Inflammatory macrophage treated with lipopolysaccharide for 4 hours (primary cell): ENCODE measurements around the gene TEKT1.
A peak's percentile ranks its signal among the peaks of the same experiment; 100 is the strongest.
"Not testable (repeated sequence)": the region's sequence is repeated elsewhere in the genome, so short reads cannot be mapped to it uniquely, and the experiment has no call there.

Experiments
- DNase-seq: peaks from one replicate; pipeline ENCODE4 v3.0.0-alpha.2; 2020

The TEKT1 gene

DNA sequence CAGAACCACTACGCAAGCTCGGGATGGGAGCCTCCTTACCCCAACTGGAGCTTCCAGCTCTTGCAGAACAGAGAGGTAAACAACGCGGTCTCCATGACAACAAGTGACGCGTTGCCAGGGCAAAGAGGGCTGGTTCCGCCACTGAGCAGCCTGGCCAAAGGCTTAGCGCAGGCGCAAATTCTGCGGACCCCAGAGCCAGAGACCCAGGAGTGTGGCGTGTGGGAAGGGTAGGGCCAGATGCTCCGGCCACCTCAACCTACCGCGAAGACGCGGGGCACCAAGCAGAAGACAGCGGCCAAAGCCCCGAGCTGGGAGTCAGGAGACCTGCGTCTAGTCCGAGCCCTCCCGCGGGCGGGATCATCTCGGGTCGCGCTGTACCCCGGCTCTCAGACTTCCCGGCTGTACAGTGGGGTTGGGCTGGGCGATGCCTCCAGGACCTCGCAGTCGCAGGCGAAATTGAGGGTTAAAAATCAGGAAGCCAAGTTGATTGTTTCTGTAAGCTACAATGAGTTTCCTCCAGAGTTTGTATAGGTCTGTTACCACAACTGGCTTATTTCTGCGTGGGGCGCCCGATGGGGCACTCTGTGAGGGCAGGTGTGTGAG lies at the start of gene TEKT1:
Gene TEKT1, minus strand, starts transcription at position 69 of the 603 bp plus-strand sequence. CDS start 1,353 bp downstream, outside the sequence.
- peak; percentile 81 for DNase-seq

DNA sequence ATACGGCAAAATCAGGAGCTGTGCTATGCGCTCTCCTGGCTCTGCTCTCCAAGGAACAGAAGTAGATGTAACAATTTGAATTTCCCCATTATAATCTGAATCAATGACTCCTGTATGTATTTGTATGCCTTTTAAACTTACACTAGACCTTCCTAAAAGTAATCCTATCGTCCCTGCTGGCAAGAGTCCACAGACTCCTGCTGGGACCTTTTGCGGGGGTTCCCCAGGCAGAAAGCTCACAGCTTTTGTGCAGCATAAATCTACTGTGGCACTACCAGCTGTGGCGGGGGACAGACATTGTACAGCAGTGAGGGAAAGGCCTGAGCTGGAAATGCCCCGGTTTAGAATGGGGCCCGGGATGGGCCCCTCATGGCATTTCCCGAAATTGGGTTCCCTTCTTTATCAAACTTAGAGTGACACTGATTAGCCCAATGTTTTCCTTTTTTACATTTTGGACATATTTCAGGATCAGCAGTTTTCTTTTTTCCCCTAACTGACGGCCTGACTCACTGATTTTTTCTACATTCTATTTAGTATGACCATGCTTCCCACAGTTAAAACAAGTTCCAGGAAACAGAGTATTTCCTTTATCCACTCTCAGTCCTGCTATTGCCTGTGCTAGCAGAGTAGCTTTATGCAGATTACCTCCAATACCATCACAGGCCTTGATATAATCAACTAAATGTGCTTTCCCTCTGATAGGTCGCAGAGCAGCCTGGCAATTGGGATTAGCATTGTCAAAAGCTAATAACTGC lies 47.9 kb upstream of the TEKT1 start:
- not testable (repeated sequence) for DNase-seq

DNA sequence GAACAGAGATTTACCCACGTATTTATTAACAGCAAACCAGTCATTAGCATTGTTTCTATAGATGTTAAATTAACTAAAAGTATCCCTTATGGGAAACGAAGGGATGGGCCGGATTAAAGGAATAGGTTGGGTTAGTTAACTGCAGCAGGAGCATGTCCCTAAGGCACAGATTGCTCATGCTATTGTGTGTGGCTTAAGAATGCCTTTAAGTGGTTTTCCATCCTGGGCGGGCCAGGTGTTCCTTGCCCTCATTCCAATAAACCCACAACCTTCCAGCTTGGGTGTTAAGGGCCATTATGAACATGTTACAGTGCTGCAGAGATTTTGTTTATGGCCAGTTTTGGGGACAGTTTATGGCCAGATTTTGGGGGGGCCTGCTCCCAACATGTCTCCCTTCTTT lies 43.7 kb upstream of the TEKT1 start:
- not testable (repeated sequence) for DNase-seq

DNA sequence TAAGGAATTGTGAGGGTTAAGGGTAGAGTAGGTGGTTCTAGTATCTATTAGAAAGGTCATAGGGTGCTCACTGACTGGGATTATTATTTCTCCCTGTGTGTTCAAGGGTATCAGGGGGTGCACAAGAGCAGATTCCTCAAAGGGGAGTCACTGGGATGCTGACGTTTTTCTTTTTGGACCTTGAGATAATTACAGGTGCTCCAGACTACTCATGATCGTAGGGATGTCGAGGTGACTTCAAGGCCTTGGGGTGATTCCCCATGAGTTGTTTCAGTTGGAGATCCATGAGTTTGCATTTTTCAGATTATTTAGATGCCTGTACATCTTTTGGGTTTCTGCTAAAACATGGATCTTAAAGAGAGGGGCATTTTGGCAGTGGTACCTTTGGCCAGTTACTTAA lies 41.4 kb upstream of the TEKT1 start:
- no peak for DNase-seq

DNA sequence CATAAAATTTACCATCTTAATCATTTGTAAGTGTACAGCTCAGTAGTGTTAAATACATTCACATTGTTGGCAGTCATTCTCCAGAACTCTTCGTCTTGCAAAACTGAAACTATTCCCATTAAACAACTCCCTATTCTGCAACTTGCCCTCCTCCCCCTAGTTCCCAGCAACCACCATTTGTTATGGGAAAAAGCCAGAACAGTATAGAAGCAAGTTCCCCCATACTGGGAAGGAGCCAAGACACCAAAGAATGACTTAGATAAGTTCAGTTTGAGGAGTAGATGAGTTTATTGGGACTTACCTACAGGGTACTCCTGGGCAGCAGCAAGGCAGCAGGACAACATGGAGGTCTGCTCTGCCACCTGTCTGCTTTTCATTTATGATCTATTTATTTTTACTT lies 39.3 kb upstream of the TEKT1 start:
- DNase-seq: no peak

DNA sequence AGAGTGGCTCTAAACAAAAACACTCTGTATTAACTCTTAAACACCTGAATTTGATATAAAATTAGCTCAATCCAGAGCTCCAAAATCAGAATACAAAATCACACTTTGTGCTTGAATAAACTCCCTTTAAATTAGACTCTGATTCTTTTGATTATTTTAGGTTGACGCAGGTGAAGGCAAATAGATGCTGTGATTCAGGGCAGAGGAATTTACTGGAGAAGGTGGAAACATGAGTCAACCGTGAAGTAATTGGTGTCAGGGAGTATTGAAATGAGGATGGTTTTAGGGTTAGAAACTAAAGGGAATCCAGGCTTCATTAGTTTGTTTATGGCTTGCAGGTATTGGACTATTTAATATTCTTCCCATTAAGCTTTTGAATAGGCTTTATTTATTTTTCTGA lies 37.1 kb upstream of the TEKT1 start:
- no peak for DNase-seq

DNA sequence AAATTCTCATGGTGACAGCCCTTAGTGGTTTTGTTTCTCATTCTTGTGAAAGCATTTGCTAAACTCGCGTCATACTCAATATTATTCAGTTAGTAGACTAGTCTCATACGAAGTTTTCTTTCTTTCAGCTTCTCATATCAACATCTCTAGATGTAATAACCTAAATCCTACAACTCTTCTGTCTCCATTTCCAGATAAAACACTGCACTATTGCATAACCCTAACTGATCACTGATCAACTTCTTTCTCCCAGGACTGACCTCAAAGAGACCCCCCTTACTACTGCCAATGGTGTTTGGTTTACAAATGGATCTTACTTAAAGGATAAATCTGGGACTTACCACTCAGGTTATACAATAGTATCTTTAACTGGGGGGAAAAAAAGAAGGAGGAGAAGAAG lies 36.3 kb upstream of the TEKT1 start:
- DNase-seq: no peak

DNA sequence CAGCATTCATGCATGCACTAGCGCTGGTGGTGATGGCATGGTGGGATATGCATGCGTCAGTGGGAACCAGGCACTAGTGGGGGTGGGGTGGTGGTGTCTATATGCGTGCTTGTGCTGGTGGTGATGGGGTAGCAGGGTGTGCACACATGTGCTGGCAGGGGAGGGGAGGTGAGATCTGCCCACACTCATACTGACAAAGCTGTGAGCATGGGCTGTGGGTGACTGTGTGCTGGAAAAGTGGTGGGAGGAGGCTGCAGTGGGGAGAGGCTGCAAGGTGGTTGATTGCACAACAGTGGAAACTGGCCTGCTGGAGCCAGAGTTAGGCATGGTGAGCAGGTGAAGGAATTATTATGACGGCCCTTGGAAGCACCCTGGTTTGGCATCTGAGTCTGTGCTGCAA lies 31.3 kb upstream of the TEKT1 start:
- DNase-seq: no peak

DNA sequence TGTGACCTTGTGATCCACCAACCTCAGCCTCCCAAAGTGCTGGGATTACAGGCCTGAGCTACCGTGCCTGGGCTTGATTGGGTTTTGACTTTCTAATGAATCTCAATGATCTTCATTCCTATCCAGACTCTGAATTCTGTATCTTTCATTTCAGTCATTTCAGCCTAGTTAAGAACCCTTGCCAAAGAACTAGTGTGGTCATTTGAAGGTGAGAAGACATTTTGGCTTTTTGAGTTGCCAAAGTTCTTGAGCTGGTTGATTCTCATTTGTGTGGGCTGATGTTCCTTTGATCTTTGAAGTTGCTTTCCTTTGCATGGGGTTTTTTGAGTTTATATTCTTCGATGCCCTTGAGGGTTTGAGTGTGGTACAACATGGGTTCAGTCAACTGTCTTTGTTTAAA lies 30.6 kb upstream of the TEKT1 start:
- DNase-seq: no peak

DNA sequence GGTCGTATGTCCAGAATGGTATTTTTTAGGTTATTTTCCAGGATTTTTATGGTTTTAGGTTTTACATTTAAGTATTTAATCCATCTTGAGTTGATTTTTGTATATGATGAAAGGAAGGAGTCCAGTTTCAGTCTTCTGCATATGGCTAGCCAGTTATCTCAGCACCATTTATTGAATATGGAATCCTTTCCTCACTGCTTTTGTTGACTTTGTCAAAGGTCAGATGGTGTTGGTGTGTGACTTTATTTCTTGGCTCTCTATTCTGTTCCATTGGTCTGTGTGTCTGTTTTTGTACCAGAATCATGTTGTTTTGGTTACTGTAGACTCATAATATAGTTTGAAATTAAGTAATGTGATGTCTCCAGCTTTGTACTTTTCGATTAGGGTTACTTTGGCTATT lies 26.4 kb upstream of the TEKT1 start:
- DNase-seq: no peak

DNA sequence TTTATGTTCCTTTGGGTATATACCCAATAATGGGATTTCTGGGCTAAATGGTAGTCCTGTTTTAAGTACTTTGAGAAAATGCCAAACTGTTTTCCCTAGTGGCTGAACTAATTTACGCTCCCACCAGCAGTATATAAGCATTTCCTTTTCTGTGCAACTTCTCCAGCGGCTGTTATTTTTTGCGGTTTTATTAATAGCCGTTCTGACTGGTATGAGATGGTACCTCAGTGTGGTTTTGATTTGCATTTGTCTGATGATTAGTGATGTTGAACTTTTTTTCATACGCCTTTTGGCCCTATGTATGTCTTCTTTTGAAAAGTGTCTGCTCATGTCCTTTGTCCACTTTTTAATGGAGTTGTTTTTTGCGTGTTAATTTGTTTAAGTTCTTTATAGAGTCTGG lies 25.8 kb upstream of the TEKT1 start:
- no peak for DNase-seq

DNA sequence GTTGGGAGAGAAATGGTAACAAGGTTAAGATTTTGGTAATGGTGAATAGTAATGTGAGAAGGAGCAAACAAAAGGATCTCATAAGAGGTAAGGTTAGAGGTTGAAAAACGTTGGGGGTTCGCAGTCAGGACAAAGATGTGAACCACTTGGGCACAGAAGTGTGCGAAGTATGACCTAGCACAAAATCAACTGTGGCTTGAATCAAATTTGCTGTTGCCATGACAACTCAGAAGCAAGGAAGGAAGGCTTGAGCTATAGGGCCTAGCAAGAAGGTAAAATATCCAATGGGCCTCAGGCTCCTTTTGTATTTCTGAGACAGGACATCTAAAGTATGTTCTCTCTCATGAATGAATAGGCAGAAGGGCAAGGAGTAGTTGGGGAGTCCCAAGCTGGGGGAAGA lies 24.5 kb upstream of the TEKT1 start:
- no peak for DNase-seq

DNA sequence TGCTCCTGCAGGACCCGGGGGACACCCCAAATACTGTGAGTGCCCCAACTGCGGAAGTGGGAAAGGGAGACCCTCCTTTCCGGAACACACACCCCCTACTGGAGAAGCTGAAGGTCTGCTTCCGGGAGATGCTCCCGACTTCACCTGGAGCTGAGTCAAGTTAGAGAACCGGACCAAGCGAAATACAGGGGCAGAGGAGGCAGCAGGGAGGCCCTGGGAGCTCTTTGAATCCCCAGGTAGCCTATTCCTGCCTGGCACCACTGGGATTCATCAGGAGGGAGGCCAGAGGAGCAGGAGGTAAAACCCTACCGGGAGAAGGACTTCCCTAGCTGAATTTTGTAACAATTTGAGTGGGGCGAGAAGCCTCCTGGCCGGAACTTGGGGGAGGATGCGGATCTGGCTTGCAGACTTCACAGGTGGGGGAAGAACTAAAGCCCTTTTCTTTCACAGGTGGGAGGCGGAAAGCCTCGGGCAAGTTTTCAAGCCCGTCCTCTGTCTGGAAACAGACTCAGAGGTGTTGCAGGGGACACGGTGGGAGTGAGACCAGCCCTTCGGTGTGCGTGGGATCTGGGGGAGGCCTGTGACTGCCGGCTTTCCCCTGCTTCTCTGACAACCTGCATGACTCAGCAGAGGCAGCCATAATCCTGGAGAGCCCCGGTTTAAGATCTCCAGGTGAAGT lies 22.4 kb upstream of the TEKT1 start:
- DNase-seq: no peak

DNA sequence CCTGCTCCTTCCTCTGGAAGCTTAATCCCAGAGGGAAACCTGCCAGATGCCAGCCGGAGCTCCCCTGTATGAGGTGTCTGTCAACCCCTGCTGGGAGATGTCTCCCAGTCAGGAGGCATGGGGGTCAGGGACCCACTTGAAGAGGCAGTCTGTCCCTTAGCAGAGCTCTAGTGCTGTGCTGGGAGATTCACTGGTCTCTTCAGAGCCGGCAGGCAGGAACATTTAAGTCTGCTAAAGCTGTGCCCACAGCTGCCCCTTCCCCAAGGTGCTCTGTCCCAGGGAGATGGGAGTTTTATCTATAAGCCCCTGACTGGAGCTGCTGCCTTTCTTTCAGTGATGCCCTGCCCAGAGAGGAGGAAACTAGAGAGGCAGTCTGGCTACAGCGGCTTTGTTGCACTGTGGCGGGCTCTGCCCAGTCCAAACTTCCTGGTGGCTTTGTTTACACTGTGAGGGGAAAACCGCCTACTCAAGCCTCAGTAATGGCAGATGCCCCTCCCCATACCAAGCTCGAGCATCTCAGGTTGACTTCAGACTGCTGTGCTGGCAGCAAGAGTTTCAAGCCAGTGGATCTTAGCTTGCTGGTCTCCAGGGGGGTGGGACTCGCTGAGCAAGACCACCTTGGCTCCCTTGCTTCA lies 17.1 kb upstream of the TEKT1 start:
- not testable (repeated sequence) for DNase-seq

DNA sequence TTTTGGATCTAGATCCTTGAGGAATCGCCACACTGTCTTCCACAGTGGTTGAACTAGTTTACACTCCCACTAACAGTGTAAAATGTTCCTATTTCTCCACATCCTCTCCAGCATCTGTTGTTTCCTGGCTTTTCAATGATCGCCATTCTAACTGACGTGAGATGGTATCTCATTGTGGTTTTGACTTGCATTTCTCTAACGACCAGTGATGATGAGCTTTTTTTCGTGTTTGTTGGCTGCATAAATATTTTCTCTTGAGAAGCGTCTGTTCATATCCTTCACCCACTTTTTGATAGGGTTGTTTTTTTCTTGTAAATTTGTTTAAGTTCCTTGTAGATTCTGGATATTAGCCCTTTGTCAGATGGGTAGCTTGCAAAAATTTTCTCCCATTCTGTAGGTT lies 14.6 kb upstream of the TEKT1 start:
- not testable (repeated sequence) for DNase-seq

DNA sequence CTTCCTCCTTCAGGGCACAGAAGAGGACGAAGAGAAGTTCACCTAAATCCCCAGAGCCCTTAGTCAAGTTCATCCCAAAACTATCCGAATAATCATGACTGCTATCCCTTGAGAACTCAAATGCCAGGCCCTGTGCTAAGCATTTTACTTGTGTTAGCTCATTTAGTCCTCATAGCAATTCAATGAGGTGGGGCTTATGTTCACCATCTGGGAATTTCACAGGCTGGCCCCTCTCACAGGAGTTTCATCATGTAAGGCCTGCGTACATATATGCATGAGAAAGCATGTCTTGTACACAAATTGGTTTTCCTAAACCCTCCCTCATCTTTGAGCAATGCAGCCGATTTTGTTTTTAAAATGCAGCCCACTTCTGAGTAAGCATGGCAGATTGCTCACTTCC lies 12.9 kb upstream of the TEKT1 start:
- not testable (repeated sequence) for DNase-seq

DNA sequence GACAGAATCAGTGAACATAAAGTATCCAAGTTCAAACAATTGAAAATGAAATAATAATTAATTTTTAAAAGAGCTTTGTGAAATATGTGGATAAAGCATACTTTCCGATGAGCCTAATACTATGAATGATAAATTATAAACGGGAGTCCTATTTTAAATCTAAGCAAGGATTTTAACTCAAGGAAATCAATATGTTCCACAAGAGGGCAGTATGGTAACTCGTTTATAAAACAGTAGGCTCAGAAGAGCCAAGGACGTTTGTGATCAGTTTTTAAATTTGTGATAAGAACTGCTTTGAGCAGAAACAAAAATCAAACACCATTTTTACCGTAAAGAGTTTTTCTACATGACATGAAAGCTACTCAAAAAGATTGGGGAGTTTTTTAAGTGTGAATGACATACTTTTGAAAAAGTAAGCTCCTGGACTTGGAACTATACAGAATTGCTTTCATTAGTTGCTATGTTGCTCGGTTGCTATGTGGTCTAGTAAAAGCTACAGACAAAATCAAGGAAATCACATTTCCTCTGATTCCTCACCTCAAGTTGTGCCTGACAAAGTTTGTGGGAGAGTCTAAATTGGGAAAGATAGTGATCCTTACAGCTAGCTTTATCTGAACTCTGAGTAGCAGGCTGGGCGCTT lies 11.8 kb upstream of the TEKT1 start:
- peak; percentile 63 for DNase-seq

DNA sequence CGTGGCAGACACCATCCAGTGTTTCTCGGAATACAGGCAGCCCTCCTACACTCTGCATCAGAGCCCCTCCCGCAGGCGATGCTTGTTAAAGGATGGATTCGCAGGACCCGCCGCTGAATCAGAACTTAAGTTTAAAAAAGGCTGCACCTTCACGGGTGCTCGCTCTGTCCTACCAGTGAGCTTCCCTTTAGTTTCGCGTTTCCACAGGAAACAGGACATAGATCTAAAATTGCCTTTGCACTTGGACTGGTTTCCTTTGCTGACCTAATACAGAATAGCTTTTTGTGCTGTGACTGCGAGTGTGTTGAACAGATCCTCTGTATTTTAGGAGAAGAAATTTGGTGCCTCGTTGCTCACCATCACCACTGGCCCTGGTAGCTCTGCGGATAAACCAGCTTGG lies 10.2 kb upstream of the TEKT1 start:
- not testable (repeated sequence) for DNase-seq

DNA sequence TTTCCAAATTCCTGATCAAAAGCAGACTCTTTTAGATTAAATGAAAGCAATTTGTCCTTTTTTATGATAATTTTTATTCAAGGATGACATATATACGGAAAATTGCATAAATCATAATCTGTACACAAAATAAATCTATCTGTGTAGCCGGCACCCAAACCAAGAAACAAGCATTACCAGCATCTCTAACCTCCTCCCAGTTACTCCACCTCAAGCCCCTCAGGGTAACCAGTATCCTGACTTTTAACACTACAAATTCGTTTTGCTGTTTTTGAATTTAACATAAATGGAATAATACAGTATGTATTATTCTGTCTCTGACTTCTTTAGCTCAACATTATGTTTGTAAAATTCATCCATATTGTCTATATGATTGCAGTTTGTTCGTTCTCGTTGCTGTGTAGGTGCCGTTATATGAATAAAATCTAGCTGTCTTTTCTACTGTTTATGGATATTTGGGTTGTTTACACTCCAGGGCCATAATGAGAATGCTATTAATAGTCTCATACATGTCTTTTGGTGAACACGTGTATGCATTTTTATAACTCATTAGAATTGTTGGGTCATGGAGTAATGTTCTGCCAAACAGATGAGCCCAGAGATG lies 1.0 kb downstream of the TEKT1 start:
- no peak for DNase-seq

DNA sequence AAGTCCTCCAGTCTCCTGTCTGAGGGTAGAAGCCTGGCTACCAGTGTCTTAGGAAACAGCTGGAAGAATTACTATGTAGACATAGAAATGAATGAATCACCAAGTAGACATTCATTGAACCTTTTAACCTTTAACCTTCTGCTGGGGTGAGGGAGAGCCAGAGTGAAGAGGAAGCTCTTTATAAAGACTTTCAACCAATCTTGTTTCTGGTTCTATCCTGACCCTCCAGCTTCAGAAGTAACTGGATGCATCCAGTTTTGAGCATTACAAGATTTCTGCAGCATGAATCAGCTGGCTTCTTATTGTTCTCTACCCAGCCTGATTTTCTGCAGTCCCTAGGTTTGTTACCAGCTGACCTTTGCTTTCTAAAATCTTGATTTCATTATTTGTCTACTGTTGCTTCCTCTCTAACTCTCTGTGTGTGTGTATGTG lies 8.5 kb downstream of the TEKT1 start:
- DNase-seq: peak; percentile 4

DNA sequence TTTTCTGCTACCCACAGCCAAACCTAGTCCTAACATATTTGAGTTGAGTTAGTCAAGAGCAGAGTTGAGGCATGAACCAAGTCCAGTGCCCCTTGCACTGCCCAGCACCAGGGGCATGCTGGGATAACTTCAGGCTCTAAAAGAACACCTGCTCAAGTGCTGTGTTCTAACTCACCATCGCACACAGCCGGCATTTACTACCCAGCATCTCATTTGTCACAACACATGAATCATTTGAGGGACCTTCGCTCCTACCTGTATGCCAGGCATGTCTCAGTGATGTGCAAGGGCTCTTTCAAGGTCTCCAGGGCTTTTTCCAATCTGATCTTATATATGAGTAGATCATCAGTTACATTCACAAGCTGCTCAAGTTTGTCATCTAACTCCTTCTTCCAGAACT lies 12.6 kb downstream of the TEKT1 start:
- no peak for DNase-seq

DNA sequence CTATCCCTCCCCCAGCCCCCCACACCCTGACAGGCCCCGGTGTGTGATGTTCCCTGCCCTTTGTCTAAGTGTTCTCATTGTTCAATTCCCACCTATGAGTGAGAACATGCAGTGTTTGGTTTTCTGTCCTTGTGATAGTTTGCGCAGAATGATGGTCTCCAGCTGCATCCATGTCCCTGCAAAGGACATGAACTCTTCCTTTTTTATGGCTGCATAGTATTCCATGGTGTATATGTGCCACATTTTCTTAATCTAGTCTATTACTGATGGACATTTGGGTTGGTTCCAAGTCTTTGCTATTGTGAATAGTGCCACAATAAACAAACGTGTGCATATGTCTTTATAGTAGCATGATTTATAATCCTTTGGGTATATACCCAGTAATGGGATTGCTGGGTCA lies 15.2 kb downstream of the TEKT1 start:
- not testable (repeated sequence) for DNase-seq

DNA sequence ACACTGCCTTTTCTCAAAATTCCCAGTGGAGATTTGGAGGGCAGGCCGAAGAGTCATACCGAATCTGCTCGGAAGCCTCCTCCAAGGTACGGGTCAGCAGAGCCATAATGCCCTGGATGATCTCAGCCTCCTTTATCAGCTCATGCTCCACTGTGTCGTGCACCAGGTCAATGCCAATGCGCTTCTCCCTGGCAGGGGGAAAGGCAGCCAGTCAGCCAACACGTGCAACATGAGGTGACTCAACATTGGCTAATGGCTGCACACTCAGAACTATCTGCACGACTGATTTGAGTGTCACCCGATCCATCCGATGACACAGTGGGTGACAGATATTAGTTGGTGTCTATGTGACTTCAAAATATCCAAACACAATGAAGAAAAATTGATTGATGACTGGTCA lies 15.8 kb downstream of the TEKT1 start:
- DNase-seq: no peak
